GM20431 (cell line): ENCODE measurements around the gene PLB1.
"Not testable (repeated sequence)": the region's sequence is repeated elsewhere in the genome, so short reads cannot be mapped to it uniquely, and the experiment has no call there.

Experiments
- in situ Hi-C: fragments of 300-500 bp; cut with MseI, MboI; formaldehyde crosslinking; loops from one replicate; pipeline ENCODE4 v1.15.0; 2020; ENCODE audit warnings: low sequenced_read_pairs; ENCODE audit not compliant: unreplicated experiment

PLB1 gene

DNA sequence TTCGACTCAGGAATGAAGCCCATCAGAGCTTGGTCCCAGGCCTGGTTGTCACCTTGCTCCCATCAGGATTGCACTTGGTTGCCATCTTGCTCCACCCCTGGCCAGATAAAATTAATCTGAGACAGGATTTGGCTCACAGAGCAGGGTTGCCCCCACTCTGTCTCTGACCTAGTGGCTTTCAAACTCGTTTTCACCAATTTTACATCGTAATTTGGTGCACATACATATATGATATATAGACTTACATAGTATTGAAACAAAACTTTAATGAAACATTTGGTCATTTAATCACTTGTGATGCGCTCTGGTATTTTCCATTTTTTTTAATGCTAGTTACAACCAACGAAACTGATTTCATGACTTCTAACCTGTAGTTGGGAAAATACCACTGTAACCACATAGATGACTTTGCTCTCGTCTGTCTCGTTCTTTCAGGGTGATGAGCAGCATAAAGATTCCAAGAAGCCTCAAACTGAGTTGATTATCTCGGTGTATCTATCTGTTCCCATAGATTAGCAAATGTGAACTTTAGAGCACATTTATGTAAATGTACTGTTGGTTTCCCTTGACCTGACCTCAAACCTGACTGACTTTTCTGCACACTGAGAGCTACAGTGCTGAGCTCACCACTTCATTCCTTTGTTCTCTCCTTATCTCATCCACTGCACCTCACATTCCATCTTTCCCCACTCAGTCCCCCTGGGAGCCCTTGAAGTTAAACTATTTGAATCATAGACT is 30.5 kb upstream of the PLB1 start:
- in situ Hi-C loops = no loop called here

DNA sequence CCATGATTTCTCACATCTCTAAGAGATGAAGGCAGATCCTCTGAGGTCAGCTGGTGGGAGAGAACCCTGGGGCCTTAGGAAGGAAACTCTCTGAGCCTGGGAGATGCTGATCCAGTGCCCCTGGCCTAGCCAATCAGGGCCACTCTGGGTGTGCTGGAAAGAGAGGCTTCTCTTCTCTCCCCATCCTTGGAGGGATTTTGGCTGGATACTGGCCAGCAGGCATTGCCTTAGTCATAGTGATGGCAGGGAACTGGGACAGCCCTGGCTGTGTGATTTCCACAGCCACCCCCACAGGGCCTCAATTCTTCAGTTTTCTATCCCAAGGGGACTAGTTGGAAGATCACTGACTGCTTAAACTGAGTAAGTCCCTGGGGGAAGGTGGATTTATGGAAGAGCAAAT is 26.6 kb upstream of the PLB1 start:
- in situ Hi-C loops = no loop called here

DNA sequence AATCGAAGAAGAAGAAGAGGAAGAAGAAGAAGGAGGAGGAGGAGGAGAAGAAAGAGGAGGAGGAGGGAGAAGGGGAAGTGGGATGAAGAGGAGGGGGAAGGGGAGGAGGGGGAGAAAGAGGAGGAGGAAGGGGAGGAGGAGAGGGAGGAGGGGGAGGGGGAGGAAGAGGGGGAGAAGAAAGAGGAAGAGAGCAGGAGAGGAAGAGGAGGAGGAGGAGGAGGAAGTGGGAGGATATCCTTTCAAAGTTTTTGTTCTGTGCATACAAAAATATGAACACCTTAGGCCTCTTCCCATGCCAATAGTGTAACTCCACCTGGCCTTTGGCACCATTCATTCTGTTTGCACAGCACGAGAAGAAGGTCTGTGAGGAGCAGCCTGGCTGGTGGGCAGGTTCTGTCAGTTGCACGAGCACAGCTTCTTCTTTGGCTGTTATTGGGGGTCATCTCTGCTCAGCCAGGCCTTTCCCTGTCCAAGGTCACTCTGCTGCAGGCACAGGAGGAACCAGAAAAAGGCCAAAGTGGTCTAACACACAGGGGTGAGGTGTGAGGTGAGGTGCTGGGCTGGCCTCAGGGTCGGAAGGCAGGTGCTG is 25.8 kb upstream of the PLB1 start:
- in situ Hi-C loops = no loop called here

- in situ Hi-C loops = no loop called here
These were observed 25.1 kb upstream of the PLB1 start for GRCh38 chr2:28470759-28471158.

DNA sequence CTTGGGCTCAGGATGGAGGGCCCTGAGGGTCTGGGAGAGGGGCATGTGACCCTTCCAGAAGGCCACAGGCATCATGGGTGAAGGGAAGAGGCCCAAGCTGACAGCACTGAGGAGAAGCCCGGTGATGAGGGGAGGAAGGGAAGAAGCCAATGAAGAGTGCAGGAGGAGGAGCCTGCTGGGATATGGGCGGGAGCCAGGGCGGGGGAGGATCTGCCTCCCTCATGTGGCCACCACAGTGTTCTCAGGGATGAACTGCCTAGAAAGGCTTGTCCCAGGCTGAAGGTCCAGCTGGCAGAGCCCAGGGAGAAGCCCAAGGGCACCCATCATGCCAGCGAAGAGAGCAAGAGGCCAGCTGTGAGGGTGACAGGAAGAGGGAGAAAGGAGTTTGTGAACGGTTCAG is 24.6 kb upstream of the PLB1 start:
- in situ Hi-C loops = no loop called here

- in situ Hi-C loops = no loop called here
These were observed 24.1 kb upstream of the PLB1 start for GRCh38 chr2:28471701-28472236.

GRCh38 chr2:28472641-28473040 is 23.2 kb upstream of the PLB1 start:
- in situ Hi-C loops = not testable (repeated sequence)

- in situ Hi-C loops = no loop called here
These were observed 20.7 kb upstream of the PLB1 start for GRCh38 chr2:28475088-28475595.

GRCh38 chr2:28477087-28477486 is 18.8 kb upstream of the PLB1 start:
- in situ Hi-C loops = no loop called here

DNA sequence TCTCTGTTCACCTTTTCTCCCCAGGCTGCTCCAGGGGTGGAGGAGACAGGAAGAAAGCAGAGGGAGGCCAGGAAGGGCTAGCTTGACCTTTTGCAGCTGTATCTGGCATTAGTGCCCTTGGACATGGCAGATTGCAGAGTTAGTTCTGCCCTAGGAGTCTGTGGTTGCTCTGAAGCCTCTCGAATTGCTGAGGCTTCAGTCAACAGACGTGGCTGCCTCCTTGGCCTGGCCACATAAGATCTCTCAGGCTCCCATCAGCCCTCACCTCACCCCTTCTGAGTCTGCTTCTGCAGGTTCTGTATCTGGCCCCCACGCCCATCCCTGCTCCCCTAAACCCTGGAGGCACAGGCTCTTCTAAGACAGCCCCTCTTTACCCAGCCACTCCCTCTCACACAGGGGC is 18.2 kb upstream of the PLB1 start:
- in situ Hi-C loops = no loop called here

DNA sequence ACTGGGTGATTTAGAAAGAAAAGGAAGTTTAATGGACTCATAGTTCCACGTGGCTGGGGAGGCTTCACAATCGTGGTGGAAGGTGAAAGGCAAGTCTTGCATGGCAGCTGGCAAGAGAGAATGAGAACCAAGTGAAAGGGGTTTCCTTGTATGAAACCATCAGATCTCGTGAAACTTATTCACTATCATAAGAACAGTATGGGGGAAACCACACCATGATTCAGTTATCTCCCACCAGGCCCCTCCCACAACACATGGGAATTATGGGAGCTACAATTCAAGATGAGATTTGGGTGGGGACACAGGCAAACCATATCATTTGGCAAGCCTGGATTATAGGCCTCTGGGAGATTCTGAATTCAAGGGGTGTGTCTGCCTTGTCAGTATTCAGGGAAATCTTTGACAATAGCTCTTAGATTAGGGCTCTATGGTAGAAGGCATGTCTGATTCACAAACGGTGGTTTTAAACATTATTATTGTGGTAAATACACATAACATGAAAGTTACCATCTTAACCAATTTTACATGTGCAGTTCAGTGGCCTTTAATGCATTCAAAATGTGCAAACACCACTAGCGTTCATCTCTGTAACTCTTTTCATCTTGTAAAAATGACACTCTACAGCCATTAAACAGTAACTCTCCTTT is 15.3 kb upstream of the PLB1 start:
- in situ Hi-C loops = no loop called here

DNA sequence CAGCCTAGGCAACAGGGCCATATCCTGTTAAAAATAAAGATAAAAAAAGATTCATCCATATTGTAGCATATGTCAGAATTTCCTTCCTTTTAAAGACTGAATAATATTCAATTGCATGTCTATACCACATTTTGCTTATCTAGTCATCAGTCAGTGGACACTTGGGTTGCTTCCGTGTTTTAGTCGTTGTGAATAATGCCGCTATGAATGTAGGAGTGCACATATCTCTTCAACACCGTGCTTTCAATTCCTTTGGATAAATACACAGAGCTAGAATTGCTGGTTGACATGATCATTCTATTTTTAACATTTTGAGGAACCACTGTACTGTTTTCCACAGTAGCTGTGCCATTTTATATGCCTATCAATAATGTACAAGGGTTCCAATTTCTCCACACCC is 14.0 kb upstream of the PLB1 start:
- in situ Hi-C loops = no loop called here

GRCh38 chr2:28484835-28485234 is 11.0 kb upstream of the PLB1 start:
- in situ Hi-C loops = no loop called here

GRCh38 chr2:28486526-28486925 is 9.3 kb upstream of the PLB1 start:
- in situ Hi-C loops = no loop called here

- in situ Hi-C loops = no loop called here
These were observed 8.6 kb upstream of the PLB1 start for GRCh38 chr2:28487258-28487657.

- in situ Hi-C loops = no loop called here
These were observed 7.6 kb upstream of the PLB1 start for GRCh38 chr2:28488083-28488830.

- in situ Hi-C loops = no loop called here
These were observed 6.8 kb upstream of the PLB1 start for GRCh38 chr2:28488858-28489575.

GRCh38 chr2:28490558-28490957 is 5.3 kb upstream of the PLB1 start:
- in situ Hi-C loops = no loop called here

DNA sequence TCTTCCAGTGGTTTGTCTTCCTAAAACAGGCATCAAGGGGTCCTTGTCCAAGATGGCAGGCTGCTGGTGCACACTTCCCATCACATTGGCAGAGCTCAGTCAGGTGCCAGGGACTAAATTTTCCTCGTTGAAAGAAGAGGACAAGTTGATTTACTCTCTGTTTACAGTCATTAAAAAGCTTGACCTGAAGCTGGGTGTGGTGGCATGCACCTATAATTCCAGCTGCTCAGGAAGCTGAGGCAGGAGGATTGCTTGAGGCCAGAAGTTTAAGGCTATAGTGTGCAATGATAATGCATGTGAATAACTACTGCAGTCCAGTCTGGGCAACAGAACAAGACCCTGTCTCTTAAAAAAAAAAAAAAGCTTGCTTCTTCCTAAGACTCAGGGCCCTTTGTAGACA is 3.6 kb upstream of the PLB1 start:
- in situ Hi-C loops = no loop called here

- in situ Hi-C loops = no loop called here
These were observed 2.2 kb upstream of the PLB1 start for GRCh38 chr2:28493636-28494035.
